HG03442 (cell line): Measurements from ENCODE around the gene WDR5.

Experiments used
- ATAC-seq: cut with Tn5 transposase; IDR thresholded peaks from one replicate; pipeline ENCODE4 v1.9.1; 2021; ENCODE audit warnings: mild to moderate bottlenecking, moderate library complexity; ENCODE audit not compliant: unreplicated experiment

WDR5 gene

GRCh38 chr9:134185536-134186011, 49.7 kb downstream of the WDR5 start:
- no peak for ATAC-seq

GRCh38 chr9:134186471-134187109, 50.7 kb downstream of the WDR5 start:
- ATAC-seq: no peak

- ATAC-seq: no peak
Measured at GRCh38 chr9:134187110-134187531, 51.2 kb downstream of the WDR5 start.

GRCh38 chr9:134187891-134188385, 52.1 kb downstream of the WDR5 start:
- ATAC-seq: no peak

- ATAC-seq: no peak
Measured at GRCh38 chr9:134188386-134189144, 52.7 kb downstream of the WDR5 start.

GRCh38 chr9:134189145-134189469, 53.2 kb downstream of the WDR5 start:
- no peak for ATAC-seq

- ATAC-seq: no peak
Measured at GRCh38 chr9:134189470-134190231, 53.8 kb downstream of the WDR5 start.

DNA sequence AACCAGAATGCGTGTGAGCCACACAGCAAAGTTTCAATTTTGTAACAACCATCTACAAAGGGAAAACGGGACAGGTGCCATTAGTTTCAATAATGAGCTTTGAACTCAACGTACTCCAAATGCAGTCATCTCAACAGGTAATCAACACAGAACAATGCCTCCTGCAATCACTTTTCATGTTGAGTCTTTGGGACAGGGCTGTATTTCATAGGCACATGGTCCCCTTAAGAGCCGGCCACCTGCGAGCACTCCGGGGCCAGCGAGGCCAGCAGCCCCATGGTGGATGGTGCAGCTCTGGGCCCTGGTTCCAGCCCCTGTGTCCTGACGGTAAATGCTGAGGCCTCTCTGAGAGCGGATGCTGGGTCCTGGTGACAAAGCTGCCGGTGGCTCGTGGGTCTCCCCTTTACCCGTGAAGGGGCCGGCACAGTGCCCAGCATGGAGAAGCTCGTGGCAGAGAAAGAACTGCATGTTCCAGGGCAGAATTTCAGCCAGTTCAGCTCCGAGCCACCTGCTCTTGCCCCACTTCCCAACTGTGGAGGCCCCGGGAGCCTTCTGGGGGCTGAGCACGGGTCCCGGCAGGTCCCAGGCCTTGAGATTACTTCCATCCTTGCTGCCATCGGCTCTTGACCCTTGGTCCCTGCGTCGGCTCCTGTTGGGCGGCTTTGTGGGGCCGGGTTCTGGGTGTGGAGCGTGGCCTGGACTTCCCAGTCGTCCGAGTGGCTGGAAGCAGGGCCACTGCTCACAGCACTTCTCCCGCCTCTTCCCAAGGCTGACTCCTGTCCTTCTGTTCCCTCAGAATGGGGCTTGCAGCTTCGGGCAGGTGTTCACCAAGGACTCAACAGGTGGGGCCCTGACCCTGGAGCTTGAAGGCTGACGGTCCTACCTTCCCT, 54.6 kb downstream of the WDR5 start:
- no peak for ATAC-seq

GRCh38 chr9:134191455-134192209, 55.8 kb downstream of the WDR5 start:
- no peak for ATAC-seq

GRCh38 chr9:134192311-134192950, 56.5 kb downstream of the WDR5 start:
- no peak for ATAC-seq

DNA sequence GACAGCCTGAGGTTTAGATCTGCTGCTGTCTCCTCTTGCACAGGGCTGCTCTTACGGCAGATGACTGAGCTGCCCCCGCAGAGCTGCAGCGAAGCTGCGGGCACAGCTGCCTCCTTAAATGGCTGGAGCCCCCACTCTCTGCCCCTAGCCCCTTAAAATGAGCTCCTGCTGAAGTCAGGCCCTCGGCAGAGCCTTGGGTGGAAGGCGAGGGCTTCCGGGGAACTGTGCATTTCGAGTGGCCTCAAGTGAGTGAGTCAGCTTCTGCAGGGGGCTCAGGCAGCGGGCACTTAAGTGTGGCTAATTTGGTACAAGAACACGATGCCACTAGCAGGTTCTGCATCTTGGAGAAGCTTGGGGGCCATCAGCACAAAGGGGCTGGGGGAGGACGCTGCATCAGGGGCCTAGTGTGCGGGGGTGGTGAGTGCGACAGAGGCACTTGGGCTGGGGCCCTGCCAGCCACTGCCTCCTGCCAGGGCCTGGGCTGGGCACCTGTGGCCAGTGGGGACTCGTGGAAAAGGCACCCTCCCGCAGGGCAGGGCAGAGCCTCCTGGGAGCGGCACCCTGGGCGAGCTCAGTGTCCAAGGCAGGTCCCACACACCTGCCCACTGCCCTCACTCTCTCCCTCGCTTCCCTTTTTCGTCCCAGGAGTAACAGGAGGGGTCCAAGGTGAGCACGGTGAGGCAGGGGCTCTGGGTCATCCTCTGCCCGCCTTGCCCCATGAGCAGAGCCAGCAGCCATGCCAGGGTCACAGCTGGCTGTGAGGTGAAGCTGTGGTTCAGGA, 57.3 kb downstream of the WDR5 start:
- no peak for ATAC-seq

GRCh38 chr9:134193912-134194535, 58.1 kb downstream of the WDR5 start:
- ATAC-seq: no peak

- ATAC-seq: no peak
Measured at GRCh38 chr9:134195558-134195957, 59.7 kb downstream of the WDR5 start.

DNA sequence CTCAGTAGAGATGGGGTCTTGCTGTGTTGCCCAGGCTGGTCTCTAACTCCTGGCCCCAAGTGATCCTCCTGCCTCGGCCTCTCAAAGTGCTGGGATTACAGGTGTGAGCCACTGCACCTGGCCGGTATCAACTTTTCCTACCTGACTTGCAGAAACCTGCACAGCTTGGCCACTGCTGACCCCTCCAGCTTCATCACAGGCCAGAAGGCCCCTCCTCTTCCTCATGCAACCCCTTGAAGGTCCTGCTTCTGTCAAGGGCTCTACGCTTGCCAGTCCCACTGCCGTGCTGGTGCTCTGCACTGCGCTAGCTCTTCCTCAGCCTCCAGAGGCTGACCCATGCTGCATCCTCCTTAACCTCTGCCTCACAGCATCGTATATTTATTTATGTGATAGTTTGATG, 61.0 kb downstream of the WDR5 start:
- no peak for ATAC-seq

GRCh38 chr9:134198791-134199190, 62.9 kb downstream of the WDR5 start:
- no peak for ATAC-seq

DNA sequence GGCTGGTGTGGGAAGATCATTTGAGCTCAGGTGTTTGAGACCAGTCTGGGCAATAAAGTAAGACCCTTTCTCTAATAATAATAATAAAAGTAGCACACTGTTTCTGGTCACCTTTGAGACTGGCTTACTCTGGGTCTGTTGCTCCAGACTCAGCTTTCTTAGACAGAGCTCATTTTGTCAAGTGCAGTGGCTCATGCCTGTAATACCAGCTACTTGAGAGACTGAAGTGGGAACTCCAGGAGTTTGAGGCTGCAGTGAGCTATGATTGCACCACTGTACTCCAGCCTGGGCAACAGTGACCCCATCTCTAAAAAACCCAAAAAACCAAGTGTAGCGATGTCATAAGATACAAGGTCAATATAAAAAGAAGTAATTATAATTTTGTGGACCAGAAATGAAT, 64.8 kb downstream of the WDR5 start:
- no peak for ATAC-seq

- ATAC-seq: no peak
Measured at GRCh38 chr9:134203224-134203623, 67.3 kb downstream of the WDR5 start.

GRCh38 chr9:134204041-134204440, 68.2 kb downstream of the WDR5 start:
- no peak for ATAC-seq
